Coronary artery (tissue), 2 donors: Measurements from ENCODE around the gene ACTR1B.
"Not testable (repeated sequence)": the region's sequence is repeated elsewhere in the genome, so short reads cannot be mapped to it uniquely, and the experiment has no call there.

Source experiments
- DNase-seq: peaks from one replicate; pipeline ENCODE4 v3.0.0-alpha.2; 2017; ENCODE audit warnings: low spot score
- H3K27ac ChIP-seq, 2 donors: fragments of 200-600 bp; sonication (generic); one replicate each; pipeline ENCODE4 v1.5.1; 2016 to 2019
- H3K4me3 ChIP-seq: fragments of 200-600 bp; sonication (generic); 2 replicates; pipeline ENCODE4 v1.5.1; 2016; ENCODE audit warnings: mild to moderate bottlenecking, moderate library complexity
- CTCF ChIP-seq: fragments of 200-600 bp; sonication (generic); IDR thresholded peaks from one replicate; pipeline ENCODE4 v1.5.1; 2019; ENCODE audit warnings: antibody characterized with exemption

ACTR1B gene

GRCh38 chr2:97691166-97691565 is 27.3 kb upstream of the ACTR1B start:
- TF ChIP-seq CTCF: no peak
- Histone ChIP-seq H3K27ac (no peak overlapping the region), H3K4me3 (no peak overlapping the region)
- no peak for DNase-seq

DNA sequence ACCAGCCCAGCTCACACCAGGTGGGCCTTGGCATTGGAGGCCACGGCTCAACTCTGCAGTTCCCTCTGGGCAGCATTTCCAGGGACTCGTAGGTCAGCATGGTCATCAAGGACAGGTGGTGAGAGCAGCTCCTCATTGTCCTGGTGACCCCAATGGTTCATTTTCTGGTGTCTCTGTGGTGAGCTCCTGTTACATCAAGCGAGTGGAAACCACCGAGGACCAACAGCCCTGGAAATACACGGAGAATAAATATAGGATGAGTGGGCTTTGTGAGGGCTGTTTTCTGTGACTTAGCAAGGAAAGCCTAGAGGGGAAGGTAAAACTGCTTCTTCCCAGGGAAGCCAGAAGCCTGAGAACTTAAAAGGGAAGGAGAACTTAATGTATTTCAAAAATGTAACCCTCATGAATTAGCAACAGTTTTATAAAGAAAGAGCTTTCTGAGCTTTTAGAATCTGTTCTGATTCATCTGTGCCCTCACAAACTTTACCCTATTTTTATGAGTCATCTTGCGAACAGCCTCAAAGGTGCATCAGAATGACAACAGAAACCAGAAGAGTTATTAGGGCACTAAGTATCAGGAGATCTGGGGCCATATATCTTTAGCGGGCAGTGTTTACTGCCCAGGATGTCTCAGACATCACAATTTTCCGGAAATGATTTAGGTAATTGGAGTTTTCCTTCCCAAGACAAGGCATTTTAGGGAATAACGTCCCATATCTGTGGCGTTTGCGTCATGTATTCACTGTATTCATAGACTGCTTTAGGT is 24.4 kb upstream of the ACTR1B start:
- no peak overlapping the region for H3K27ac ChIP-seq
- no peak for DNase-seq

GRCh38 chr2:97687235-97687634 is 23.4 kb upstream of the ACTR1B start:
- H3K27ac ChIP-seq, H3K4me3 ChIP-seq, DNase-seq: not testable (repeated sequence)

More for the DNA sequence above, 24.4 kb upstream of the ACTR1B start:
- H3K4me3 ChIP-seq: no peak overlapping the region
- TF ChIP-seq CTCF: no peak

DNA sequence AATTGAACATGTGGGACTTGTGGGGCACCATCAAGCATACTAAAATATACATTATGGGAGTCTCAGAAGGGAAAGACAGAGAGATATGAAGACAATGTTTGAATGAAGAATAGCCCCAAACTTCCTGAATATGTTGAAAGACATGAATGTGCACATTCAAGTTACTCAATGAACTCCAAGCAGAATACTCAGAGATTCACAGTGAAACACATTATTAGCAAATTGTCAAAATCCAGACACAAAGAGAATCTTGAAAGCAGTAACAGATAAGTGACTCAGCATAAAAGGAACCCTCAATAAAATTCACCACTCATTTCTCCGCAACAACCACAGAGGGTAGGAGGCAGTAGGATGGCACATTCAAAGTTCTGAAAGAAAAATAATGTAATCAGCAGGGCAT is 14.5 kb upstream of the ACTR1B start:
- no peak overlapping the region for H3K4me3 ChIP-seq
- no peak overlapping the region for H3K27ac ChIP-seq
- no peak for DNase-seq
- no peak for TF ChIP-seq CTCF

- Histone ChIP-seq H3K27ac (no peak overlapping the region), H3K4me3 (no peak overlapping the region)
- TF ChIP-seq CTCF: no peak
- DNase-seq: no peak
Observed at GRCh38 chr2:97677480-97677879, 13.6 kb upstream of the ACTR1B start.

DNA sequence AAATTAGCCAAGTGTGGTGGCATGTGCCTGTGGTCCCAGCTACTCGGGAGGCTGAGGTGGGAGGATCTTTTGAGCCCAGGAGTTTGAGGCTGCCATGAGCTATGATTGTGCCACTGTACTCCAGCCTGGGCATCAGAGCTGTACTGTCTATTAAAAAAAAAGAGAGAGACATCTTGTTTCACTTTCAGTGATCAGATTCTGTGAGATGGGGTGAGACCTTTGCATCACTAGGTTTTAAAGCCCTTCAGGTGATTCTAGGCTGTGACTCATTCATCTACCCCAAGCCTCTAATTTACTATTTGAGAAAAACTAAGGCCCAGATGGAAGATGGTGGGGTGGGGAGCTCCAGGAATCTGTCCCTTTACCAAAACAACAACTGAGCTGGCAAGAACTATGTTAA is 12.8 kb upstream of the ACTR1B start:
- no peak for DNase-seq
- H3K27ac ChIP-seq: no peak overlapping the region
- TF ChIP-seq CTCF: no peak
- H3K4me3 ChIP-seq: no peak overlapping the region

GRCh38 chr2:97675430-97676113 is 11.7 kb upstream of the ACTR1B start:
- no peak for DNase-seq
- Histone ChIP-seq H3K27ac (no peak overlapping the region), H3K4me3 (no peak overlapping the region)
- no peak for TF ChIP-seq CTCF
